SIG-M5 treated with dmso at 0.1 percent for 504 hours (cell line): ENCODE results near the gene TBCD.

Experiments used
- DNase-seq: peaks from one replicate; lab custom pipeline; 2025; ENCODE audit not compliant: unreplicated experiment; lab: John Stamatoyannopoulos, UW

TBCD gene

DNA sequence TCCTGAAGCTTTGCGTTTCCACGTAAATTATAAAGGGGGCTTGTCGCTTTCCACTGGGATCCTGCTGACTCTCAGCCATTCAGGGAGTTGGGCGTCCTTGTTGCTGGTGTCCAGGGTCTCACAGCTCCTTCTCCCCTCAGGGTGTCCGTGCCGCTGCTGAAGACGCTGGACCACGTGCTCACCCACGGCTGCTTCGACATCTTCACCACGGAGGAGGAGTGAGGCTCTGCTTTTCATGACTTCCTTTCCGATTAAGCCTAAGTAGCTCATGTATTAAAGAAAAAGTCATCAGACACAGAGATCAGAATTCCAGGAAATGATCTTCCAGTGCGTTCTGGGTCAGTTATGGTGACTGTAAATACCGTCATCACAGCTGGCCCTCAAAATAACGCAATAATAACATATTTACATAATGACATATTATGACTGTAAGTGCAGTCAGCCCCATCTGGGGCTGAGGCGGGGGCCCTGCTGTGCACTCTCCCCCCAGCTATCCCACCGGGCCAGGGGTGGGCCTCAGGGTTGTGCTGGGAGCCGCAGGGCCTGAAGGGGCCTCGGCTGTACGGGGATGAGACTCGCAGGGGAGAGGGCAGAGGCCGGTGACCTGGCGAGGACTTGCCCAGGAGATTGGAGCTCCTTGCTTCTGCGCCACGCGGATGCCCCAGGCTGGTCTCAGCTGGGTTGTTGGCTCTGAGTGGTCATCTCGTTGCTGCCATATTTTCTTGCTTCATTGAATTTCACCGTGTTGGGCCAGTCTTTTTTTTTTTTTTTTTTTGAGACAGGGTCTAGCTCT is 180.8 kb downstream of the TBCD start:
- no peak for DNase-seq

- no peak for DNase-seq
These were observed 182.0 kb downstream of the TBCD start for GRCh38 chr17:82933911-82934310.

DNA sequence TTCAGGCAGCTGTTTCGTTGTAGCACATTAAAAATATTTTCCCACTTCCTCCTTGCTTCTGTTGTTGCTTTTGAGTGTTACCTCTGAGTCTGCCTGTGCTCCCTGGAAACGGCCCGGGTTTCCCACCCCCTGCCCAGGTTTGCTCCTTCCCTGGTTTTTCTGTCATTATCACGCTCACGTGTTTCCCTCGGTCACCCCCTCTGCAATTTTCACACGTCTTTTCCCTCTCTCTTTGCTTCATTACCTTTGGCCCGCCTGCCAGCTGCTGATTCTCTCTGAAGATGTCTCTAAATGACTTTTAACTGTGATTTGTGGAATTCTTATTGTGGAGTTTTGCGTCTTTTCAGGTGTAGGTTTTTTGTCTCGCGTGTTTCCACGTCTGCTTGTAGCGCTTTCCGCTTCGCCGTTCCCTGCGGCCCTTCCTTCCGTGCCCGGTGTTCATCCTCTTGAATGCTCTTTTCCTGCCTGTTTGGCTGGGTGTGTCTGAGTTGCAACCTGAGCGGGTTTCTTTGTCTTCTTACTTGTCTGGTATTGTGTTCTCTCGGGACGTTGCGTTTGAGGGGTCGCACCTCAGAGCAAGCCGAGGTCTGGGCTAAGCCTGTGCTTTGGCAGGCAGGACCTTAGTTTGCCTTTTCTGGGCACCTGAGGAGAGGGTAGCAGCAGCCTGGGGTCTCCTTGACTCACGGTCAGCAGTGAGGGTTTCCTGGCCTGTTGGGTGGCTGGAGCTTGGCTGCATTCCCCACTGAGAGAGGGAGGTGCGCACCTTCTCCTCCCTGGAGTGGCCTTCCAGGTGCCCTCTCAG is 184.3 kb downstream of the TBCD start:
- DNase-seq, result no peak

GRCh38 chr17:82936768-82937171 is 184.9 kb downstream of the TBCD start:
- no peak for DNase-seq

- no peak for DNase-seq
These were observed 185.8 kb downstream of the TBCD start for GRCh38 chr17:82937411-82938371.

GRCh38 chr17:82938486-82938872 is 186.6 kb downstream of the TBCD start:
- DNase-seq, result no peak

GRCh38 chr17:82938873-82939620 is 187.2 kb downstream of the TBCD start:
- no peak for DNase-seq

DNA sequence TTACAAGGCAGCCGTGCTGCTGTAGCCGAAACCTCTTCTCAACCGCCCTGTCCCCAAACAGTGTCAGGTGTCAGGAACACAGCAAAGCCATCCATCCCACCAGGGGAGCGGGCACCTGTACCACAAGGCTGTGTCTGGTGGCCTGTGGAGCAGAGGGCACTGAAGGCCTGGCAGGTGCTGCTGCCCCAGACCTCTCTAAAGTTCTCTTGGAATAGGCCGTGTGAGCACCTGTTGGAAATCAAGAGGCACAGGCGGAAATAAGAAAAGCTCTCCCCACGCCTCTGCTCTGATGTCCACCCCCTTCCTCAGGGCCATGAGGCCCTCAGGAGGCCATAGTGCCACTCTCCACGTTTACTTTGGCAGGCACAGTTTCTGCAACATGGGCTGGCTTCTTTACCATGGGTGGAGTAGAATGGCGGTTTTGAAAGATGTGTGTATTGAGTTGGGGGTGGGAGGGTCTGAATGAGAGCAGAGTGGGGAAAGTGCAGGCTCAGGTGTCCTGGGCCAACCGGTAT is 187.8 kb downstream of the TBCD start:
- no peak for DNase-seq

DNA sequence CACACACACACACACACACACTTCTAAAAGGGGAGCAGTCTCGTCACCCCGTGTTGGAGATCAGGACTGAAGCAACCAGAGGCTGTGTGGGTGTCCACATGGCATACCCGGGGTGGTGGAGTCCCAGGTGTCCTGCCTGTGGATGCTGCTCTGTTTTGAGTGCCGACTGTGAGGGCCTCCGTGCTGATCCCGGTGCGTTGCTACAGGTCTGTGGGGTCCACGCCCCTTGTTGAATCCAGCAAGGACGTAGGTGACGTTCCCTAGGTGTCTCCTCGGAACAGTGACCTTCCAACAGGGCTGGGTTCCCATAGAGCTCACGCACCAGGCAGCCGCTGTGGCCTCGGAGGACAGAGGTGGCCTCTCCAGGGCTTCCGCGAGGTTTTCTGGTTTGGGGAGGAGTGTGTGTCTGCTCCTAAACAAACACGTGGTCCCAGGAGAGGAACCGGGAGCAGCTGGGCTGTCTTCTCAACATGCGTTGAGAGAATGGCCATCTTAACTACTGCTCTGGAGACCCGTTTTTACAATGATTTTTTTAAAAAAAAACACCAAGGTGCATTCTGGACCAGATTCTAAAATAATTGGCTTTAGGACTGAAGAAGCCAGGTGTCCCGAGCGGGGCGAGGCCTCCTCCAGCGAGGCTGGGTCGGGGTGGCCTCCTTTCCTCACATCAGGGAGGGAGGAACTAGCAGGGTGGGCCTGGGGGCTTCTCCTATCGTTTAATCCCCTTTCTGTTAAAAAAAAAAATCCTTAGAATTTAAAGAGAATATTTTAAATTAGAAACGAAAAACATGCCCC is 188.6 kb downstream of the TBCD start:
- no peak for DNase-seq

GRCh38 chr17:82941021-82942001 is 189.4 kb downstream of the TBCD start:
- no peak for DNase-seq

GRCh38 chr17:82942166-82943130 is 190.6 kb downstream of the TBCD start:
- DNase-seq, result no peak

DNA sequence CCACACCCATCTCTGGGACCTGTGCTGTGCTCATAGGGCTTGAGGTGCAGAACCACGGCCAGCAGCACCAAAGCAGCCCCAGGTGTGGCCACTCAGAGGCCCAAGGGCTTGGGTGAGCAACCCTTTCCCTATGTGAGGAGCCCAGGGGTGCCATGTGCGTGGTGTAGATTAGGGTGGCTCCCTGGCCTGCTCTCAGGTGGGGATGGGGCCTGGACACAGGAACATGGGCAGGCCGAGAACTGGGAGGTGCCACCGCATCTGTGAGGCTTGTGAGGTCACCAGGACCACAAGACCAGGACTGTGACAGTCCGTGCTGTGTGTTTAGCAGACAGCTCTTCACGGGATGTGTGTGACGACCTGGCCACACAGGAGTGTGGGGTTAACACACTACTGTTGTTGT is 191.5 kb downstream of the TBCD start:
- DNase-seq, result no peak

DNA sequence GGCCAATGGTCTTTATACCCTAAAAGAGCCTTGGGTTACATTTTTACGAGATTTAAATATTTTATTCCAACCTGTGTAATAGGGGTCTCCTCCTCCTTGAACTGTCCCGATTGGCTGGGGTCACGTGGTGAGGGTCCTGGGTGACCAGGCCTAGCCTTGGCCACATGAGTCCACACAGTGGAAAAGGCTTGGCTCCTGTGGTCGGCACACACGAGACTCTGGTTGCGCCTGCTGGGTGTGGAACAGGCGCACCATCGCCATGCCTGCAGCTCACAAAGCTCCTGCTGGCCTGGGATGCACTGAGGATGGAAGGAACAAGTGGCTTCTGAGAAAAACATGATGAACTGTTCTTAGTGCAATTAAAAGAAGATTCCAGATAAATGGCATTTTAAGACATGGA is 191.9 kb downstream of the TBCD start:
- DNase-seq, result no peak

GRCh38 chr17:82944990-82945389 is 193.1 kb downstream of the TBCD start:
- DNase-seq, result no peak

DNA sequence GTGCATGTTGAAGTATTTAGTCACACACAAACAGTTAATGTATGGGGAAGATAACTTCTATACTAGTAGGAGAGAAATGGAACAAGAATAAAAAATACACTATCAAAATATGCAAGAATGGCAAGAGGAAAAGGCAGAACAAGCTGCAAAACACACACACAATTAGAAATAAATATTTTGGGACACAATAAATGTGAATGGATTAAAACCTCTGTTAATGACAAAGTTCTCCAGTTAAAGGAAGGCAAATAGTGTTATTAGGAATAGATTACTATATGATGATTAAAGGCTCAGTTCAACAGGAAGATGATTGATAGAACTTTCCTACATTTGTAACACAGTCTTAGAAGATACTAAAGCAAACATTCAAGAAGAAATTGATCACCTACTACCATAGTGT is 194.2 kb downstream of the TBCD start:
- no peak for DNase-seq

DNA sequence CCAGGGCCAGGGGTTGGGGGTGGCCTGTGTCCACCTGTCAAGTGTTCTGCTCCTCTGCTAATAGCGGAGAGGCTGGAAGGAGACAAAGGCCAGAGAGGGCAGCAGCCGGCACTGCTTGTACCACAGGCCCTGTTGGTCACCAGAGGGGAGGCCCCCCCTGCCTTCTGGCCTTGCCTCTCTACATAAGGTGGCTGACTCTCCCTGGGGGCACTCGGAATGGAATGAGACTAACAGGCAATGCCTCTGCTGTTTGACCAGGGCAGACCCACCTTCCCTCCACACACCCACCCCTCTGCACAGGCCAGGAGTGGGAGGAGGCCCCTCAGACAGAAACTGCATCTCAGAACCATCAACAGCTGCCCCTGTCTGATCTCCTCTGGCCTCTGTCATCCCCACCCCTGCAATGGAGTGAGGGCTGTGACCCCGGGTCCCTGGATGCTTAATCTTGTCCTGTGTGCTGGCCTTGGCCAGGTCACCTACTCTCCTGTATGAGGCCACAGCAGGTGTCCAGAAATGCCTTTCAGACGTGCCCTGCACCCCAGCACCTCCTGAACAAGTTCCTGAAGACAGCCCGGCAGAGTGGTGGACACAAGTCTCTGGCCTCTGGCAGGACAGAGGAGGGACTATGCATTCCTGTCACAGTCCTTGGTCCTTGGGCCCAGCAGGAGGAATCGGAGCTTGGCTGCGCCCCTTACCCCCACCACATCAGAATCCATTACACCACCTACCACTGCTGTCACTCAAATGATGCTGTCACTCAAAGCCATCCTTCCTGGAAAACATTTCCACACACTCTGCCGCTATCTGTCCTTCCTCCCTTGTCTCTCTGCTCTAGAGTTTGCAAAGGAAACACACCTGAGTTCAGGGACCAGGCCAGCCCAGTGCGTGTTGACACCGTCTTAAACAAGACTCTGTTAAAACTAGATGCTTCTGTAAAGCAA is 195.5 kb downstream of the TBCD start:
- DNase-seq, result no peak
